Karpas-422 (cell line): ENCODE data around the gene RAD51B. TPM values are rescaled to one million over a fixed set of nuclear protein-coding genes. Genes with fewer than 3 reads are reported as not detected.

ENCODE experiments used
- DNase-seq: peaks from one replicate; pipeline ENCODE4 v3.0.0-alpha.2; 2015
- H2AFZ ChIP-seq: fragments of 200-600 bp; sonication (generic); 2 replicates; pipeline ENCODE4 v1.6.1; 2014; ENCODE audit warnings: antibody characterized with exemption, low read length, mixed read lengths
- H3K27ac ChIP-seq: fragments of 200-600 bp; sonication (generic); 2 replicates; pipeline ENCODE4 v1.5.1; 2014; ENCODE audit warnings: mild to moderate bottlenecking, low read length, moderate library complexity
- H3K27me3 ChIP-seq: fragments of 200-600 bp; sonication (generic); 2 replicates; pipeline ENCODE4 v1.6.1; 2014; ENCODE audit warnings: low read length, mixed read lengths
- H3K36me3 ChIP-seq: fragments of 200-600 bp; sonication (generic); 2 replicates; pipeline ENCODE4 v1.6.1; 2014; ENCODE audit warnings: low read length, mixed read lengths; ENCODE audit not compliant: insufficient read depth
- H3K4me1 ChIP-seq: fragments of 200-600 bp; sonication (generic); 2 replicates; pipeline ENCODE4 v1.6.1; 2014; ENCODE audit warnings: mild to moderate bottlenecking, low read length, mixed read lengths
- H3K4me2 ChIP-seq: fragments of 200-600 bp; sonication (generic); 2 replicates; pipeline ENCODE4 v1.6.1; 2014; ENCODE audit warnings: low read length, low read depth, mild to moderate bottlenecking; ENCODE audit not compliant: poor library complexity, severe bottlenecking
- H3K4me3 ChIP-seq: fragments of 200-600 bp; sonication (generic); 2 replicates; pipeline ENCODE4 v1.5.1; 2014; ENCODE audit warnings: mild to moderate bottlenecking, antibody characterized with exemption, low read length, mixed read lengths
- H3K79me2 ChIP-seq: fragments of 200-600 bp; sonication (generic); 2 replicates; pipeline ENCODE4 v1.6.1; 2014; ENCODE audit warnings: mild to moderate bottlenecking, low read length, mixed read lengths
- H3K9ac ChIP-seq: fragments of 200-600 bp; sonication (generic); 2 replicates; pipeline ENCODE4 v1.6.0; 2014; ENCODE audit warnings: low read length
- H3K9me2 ChIP-seq: fragments of 200-600 bp; sonication (generic), shearing (Covaris generic); replicated peaks from 2 replicates; pipeline ENCODE4 v1.6.0; 2014; ENCODE audit warnings: mild to moderate bottlenecking, low read length, moderate library complexity; ENCODE audit not compliant: insufficient read depth
- H3K9me3 ChIP-seq: fragments of 300-700, 200-600 bp; sonication (generic); 2 replicates; pipeline ENCODE4 v1.6.1; 2014; ENCODE audit warnings: low read length, mixed read lengths
- H4K20me1 ChIP-seq: fragments of 200-600 bp; sonication (generic); 2 replicates; pipeline ENCODE4 v1.6.1; 2014; ENCODE audit warnings: mild to moderate bottlenecking, antibody characterized with exemption, low read length, low read depth; ENCODE audit not compliant: insufficient read depth
- total RNA-seq: library from RNA; depleted of rRNA; stranded (reverse); fragments of >200 nt; shearing (Covaris generic); gene quantifications from 2 replicates; pipeline ENCODE4 v1.2.3, GENCODE V29; 2014; ENCODE audit warnings: low replicate concordance

RAD51B gene
- total RNA-seq, 1 experiment from 2014 or later: 107 TPM

- no peak for DNase-seq
These were observed 831.5 kb downstream of the RAD51B start for GRCh38 chr14:68651075-68651474.

GRCh38 chr14:68651652-68652432 is 832.3 kb downstream of the RAD51B start:
- Histone ChIP-seq H3K9me3 (no peaks in the 10 kb centered on the region), H4K20me1 (no peaks in the 10 kb centered on the region), H2AFZ (no peak overlapping the region), H3K36me3 (no peaks in the 10 kb centered on the region), H3K4me1 (no peaks in the 10 kb centered on the region), H3K27me3 (no peaks in the 10 kb centered on the region), H3K27ac (no peak overlapping the region), H3K9ac (no peak overlapping the region), H3K4me2 (no peak overlapping the region), H3K79me2 (no peaks in the 10 kb centered on the region), H3K4me3 (no peak overlapping the region), H3K9me2 (no peaks in the 10 kb centered on the region)
- DNase-seq: no peak

More at GRCh38 chr14:68651075-68651474, 831.5 kb downstream of the RAD51B start:
- no peak overlapping the region for H3K9ac ChIP-seq
- H3K79me2 ChIP-seq: no peaks in the 10 kb centered on the region
- no peak overlapping the region for H2AFZ ChIP-seq
- no peaks in the 10 kb centered on the region for H3K9me3 ChIP-seq
- H3K9me2 ChIP-seq: no peaks in the 10 kb centered on the region
- no peaks in the 10 kb centered on the region for H4K20me1 ChIP-seq
- H3K27ac ChIP-seq: no peak overlapping the region
- no peaks in the 10 kb centered on the region for H3K4me1 ChIP-seq
- no peaks in the 10 kb centered on the region for H3K27me3 ChIP-seq
- no peak overlapping the region for H3K4me2 ChIP-seq
- H3K36me3 ChIP-seq: no peaks in the 10 kb centered on the region
- no peak overlapping the region for H3K4me3 ChIP-seq

- Histone ChIP-seq H3K4me1 (no peaks in the 10 kb centered on the region), H3K9me2 (no peaks in the 10 kb centered on the region), H2AFZ (no peak overlapping the region), H3K4me2 (no peak overlapping the region), H3K9me3 (no peaks in the 10 kb centered on the region), H3K4me3 (no peak overlapping the region), H3K27me3 (no peaks in the 10 kb centered on the region), H3K36me3 (no peaks in the 10 kb centered on the region), H3K9ac (no peak overlapping the region), H3K79me2 (no peaks in the 10 kb centered on the region), H3K27ac (no peak overlapping the region), H4K20me1 (no peaks in the 10 kb centered on the region)
- no peak for DNase-seq
These were observed 832.8 kb downstream of the RAD51B start for GRCh38 chr14:68652433-68652690.

- H3K9ac ChIP-seq: no peak overlapping the region
- no peaks in the 10 kb centered on the region for H3K9me2 ChIP-seq
- no peak overlapping the region for H2AFZ ChIP-seq
- H3K79me2 ChIP-seq: no peaks in the 10 kb centered on the region
- no peaks in the 10 kb centered on the region for H3K36me3 ChIP-seq
- H3K4me1 ChIP-seq: no peaks in the 10 kb centered on the region
- DNase-seq: no peak
- H3K4me2 ChIP-seq: no peak overlapping the region
- H3K27ac ChIP-seq: no peak overlapping the region
- H3K4me3 ChIP-seq: no peak overlapping the region
- H3K9me3 ChIP-seq: no peaks in the 10 kb centered on the region
- H4K20me1 ChIP-seq: no peaks in the 10 kb centered on the region
- no peaks in the 10 kb centered on the region for H3K27me3 ChIP-seq
These were observed 833.5 kb downstream of the RAD51B start for GRCh38 chr14:68653108-68653507.

- Histone ChIP-seq H3K4me2 (no peak overlapping the region), H3K4me1 (no peaks in the 10 kb centered on the region), H3K36me3 (no peaks in the 10 kb centered on the region), H3K27me3 (no peaks in the 10 kb centered on the region), H3K4me3 (no peak overlapping the region), H2AFZ (no peak overlapping the region), H4K20me1 (no peaks in the 10 kb centered on the region), H3K27ac (no peak overlapping the region), H3K79me2 (no peaks in the 10 kb centered on the region), H3K9me3 (no peaks in the 10 kb centered on the region), H3K9ac (no peak overlapping the region), H3K9me2 (no peaks in the 10 kb centered on the region)
- no peak for DNase-seq
These were observed 834.2 kb downstream of the RAD51B start for GRCh38 chr14:68653804-68654203.

- DNase-seq: no peak
- Histone ChIP-seq H3K27me3 (no peaks in the 10 kb centered on the region), H2AFZ (no peak overlapping the region), H3K9ac (no peak overlapping the region), H3K36me3 (no peaks in the 10 kb centered on the region), H3K4me3 (no peak overlapping the region), H3K9me2 (no peaks in the 10 kb centered on the region), H3K4me2 (no peak overlapping the region), H4K20me1 (no peaks in the 10 kb centered on the region), H3K27ac (no peak overlapping the region), H3K79me2 (no peaks in the 10 kb centered on the region), H3K4me1 (no peaks in the 10 kb centered on the region), H3K9me3 (no peaks in the 10 kb centered on the region)
These were observed 834.9 kb downstream of the RAD51B start for GRCh38 chr14:68654471-68654941.

GRCh38 chr14:68655021-68655831 is 835.6 kb downstream of the RAD51B start:
- no peak overlapping the region for H3K4me3 ChIP-seq
- H3K27ac ChIP-seq: no peak overlapping the region
- no peaks in the 10 kb centered on the region for H3K4me1 ChIP-seq
- H2AFZ ChIP-seq: no peak overlapping the region
- H3K36me3 ChIP-seq: no peaks in the 10 kb centered on the region
- H3K4me2 ChIP-seq: no peak overlapping the region
- no peak overlapping the region for H3K9ac ChIP-seq
- no peaks in the 10 kb centered on the region for H3K9me2 ChIP-seq
- no peaks in the 10 kb centered on the region for H3K27me3 ChIP-seq
- DNase-seq: no peak
- H4K20me1 ChIP-seq: no peaks in the 10 kb centered on the region
- no peaks in the 10 kb centered on the region for H3K9me3 ChIP-seq
- no peaks in the 10 kb centered on the region for H3K79me2 ChIP-seq

- no peak for DNase-seq
- H3K9me3 ChIP-seq: no peaks in the 10 kb centered on the region
- no peaks in the 10 kb centered on the region for H4K20me1 ChIP-seq
These were observed 836.3 kb downstream of the RAD51B start for GRCh38 chr14:68655911-68656316.

More at GRCh38 chr14:68655911-68656316, 836.3 kb downstream of the RAD51B start:
- Histone ChIP-seq H3K27me3 (no peaks in the 10 kb centered on the region), H3K4me2 (no peak overlapping the region), H3K9me2 (no peaks in the 10 kb centered on the region), H3K27ac (no peak overlapping the region), H2AFZ (no peak overlapping the region), H3K4me1 (no peaks in the 10 kb centered on the region), H3K4me3 (no peak overlapping the region), H3K9ac (no peak overlapping the region), H3K36me3 (no peaks in the 10 kb centered on the region), H3K79me2 (no peaks in the 10 kb centered on the region)
